ENCODE measurements around the gene ROBO1. TPM values are rescaled to one million over a fixed set of nuclear protein-coding genes. Genes with fewer than 3 reads are reported as not detected.

Gene ROBO1
- total RNA-seq, 1 experiment from 2014 or later: 35.5 TPM

- no peak overlapping the region for H3K27ac ChIP-seq (ENCODE audit: low read length)
- no peaks in the 10 kb centered on the region for H3F3A ChIP-seq (ENCODE audit: low read length, unreplicated experiment)
- no peaks in the 10 kb centered on the region for H3K36me3 ChIP-seq (ENCODE audit: low read depth, low read length)
- no peaks in the 10 kb centered on the region for H3K79me2 ChIP-seq (ENCODE audit: low read length)
- H4K20me1 ChIP-seq (ENCODE audit: low read length): no peaks in the 10 kb centered on the region
- no peak overlapping the region for H3K4me2 ChIP-seq (ENCODE audit: low read length)
- H2AFZ ChIP-seq (ENCODE audit: low read length): no peak overlapping the region
- no peaks in the 10 kb centered on the region for H3K4me1 ChIP-seq (ENCODE audit: insufficient read depth, low read length)
- H3K4me3 ChIP-seq (ENCODE audit: low read length): no peak overlapping the region
- H3K9ac ChIP-seq (ENCODE audit: low read length): no peak overlapping the region
- H3K27me3 ChIP-seq (ENCODE audit: low read length): no peaks in the 10 kb centered on the region; the same call in 1 of the 2 replicates
- ATAC-seq (no peak), DNase-seq (no peak)
- CTCF ChIA-PET: no interaction called here
- POLR2A ChIA-PET (ENCODE audit: unreplicated experiment): no interaction called here
- intact Hi-C loops (cut with micrococcal nuclease): no loop called here
- BruUV-seq (replicated peaks): no TSS peak
- no peaks in the 10 kb centered on the region for H3K9me3 ChIP-seq (ENCODE audit: low read length)
- TF ChIP-seq EZH2phosphoT487 (IDR thresholded peaks at IDR 0.05; ENCODE audit: borderline replicate concordance, low read length) (no peak), EZH2 (IDR thresholded peaks at IDR 0.05; ENCODE audit: low read length, unreplicated experiment) (no peak), CTCF (conservative IDR thresholded peaks at IDR 0.05; ENCODE audit: low read depth, low read length) (no peak)
- H3K9me2 ChIP-seq (replicated peaks; ENCODE audit: low read length): no peaks in the 10 kb centered on the region
These were observed 509.3 kb downstream of the ROBO1 start for GRCh38 chr3:79258479-79258878.

- intact Hi-C loops (cut with micrococcal nuclease): no loop called here
These were observed 510.0 kb downstream of the ROBO1 start for GRCh38 chr3:79257791-79258190.

More at GRCh38 chr3:79257791-79258190, 510.0 kb downstream of the ROBO1 start:
- ChIA-PET POLR2A (ENCODE audit: unreplicated experiment) (no interaction called here), CTCF (no interaction called here)
- H3K4me2 ChIP-seq (ENCODE audit: low read length): no peak overlapping the region
- H3K27ac ChIP-seq (ENCODE audit: low read length): no peak overlapping the region
- no peaks in the 10 kb centered on the region for H3K9me2 ChIP-seq (replicated peaks; ENCODE audit: low read length)
- no peaks in the 10 kb centered on the region for H4K20me1 ChIP-seq (ENCODE audit: low read length)
- H3K9ac ChIP-seq (ENCODE audit: low read length): no peak overlapping the region
- no peaks in the 10 kb centered on the region; the same call in 1 of the 2 replicates for H3K27me3 ChIP-seq (ENCODE audit: low read length)
- ATAC-seq (no peak), DNase-seq (no peak)
- H3K4me1 ChIP-seq (ENCODE audit: insufficient read depth, low read length): no peaks in the 10 kb centered on the region
- H3F3A ChIP-seq (ENCODE audit: low read length, unreplicated experiment): no peaks in the 10 kb centered on the region
- no peaks in the 10 kb centered on the region for H3K9me3 ChIP-seq (ENCODE audit: low read length)
- H2AFZ ChIP-seq (ENCODE audit: low read length): no peak overlapping the region
- H3K79me2 ChIP-seq (ENCODE audit: low read length): no peaks in the 10 kb centered on the region
- TF ChIP-seq EZH2phosphoT487 (IDR thresholded peaks at IDR 0.05; ENCODE audit: borderline replicate concordance, low read length) (no peak), CTCF (conservative IDR thresholded peaks at IDR 0.05; ENCODE audit: low read depth, low read length) (no peak), EZH2 (IDR thresholded peaks at IDR 0.05; ENCODE audit: low read length, unreplicated experiment) (no peak)
- no peak overlapping the region for H3K4me3 ChIP-seq (ENCODE audit: low read length)
- no peaks in the 10 kb centered on the region for H3K36me3 ChIP-seq (ENCODE audit: low read depth, low read length)
- BruUV-seq (replicated peaks): no TSS peak

Measured in PC-3 (cell line).